Mesenchymal stem cell (in vitro differentiated cells and primary cell): ENCODE measurements around the gene ACAD8.

ENCODE experiments used
- DNase-seq: peaks from one replicate; pipeline ENCODE4 v3.0.0-alpha.2; 2013
- H2AFZ ChIP-seq: one replicate; pipeline ENCODE4 v1.6.1; 2013; ENCODE audit warnings: low read depth, mild to moderate bottlenecking, control low read depth, inconsistent platforms, low read length, moderate library complexity
- H2AK5ac ChIP-seq: 2 replicates; pipeline ENCODE4 v1.6.1; 2013; ENCODE audit warnings: low read length, moderate library complexity, mild to moderate bottlenecking, inconsistent platforms; ENCODE audit not compliant: severe bottlenecking
- H2BK120ac ChIP-seq: one replicate; pipeline ENCODE4 v1.6.1; 2013; ENCODE audit warnings: low read depth, mild to moderate bottlenecking, inconsistent platforms, low read length, moderate library complexity
- H2BK12ac ChIP-seq, 2 experiments: one replicate each; pipeline ENCODE4 v1.6.1; 2013; ENCODE audit warnings: inconsistent platforms in 2 of 2, low read length in 2 of 2, mild to moderate bottlenecking in 2 of 2, moderate library complexity in 2 of 2, control low read depth in 1 of 2
- H2BK15ac ChIP-seq: one replicate; pipeline ENCODE4 v1.6.1; 2013; ENCODE audit warnings: mild to moderate bottlenecking, low read depth, inconsistent platforms; ENCODE audit not compliant: poor library complexity, severe bottlenecking
- H2BK5ac ChIP-seq: 2 replicates; pipeline ENCODE4 v1.6.1; 2013; ENCODE audit warnings: low read depth, mild to moderate bottlenecking, low read length, control low read depth, inconsistent platforms; ENCODE audit not compliant: poor library complexity, severe bottlenecking
- H3K14ac ChIP-seq, 2 experiments: one replicate each; pipeline ENCODE4 v1.6.1; 2013; ENCODE audit warnings: inconsistent platforms in 2 of 2, low read length in 2 of 2, control low read depth in 1 of 2, mild to moderate bottlenecking in 1 of 2, moderate library complexity in 1 of 2
- H3K18ac ChIP-seq, 2 experiments: one replicate each; pipeline ENCODE4 v1.6.1; 2013; ENCODE audit warnings: inconsistent platforms in 2 of 2, low read length in 2 of 2, control low read depth in 1 of 2, low read depth in 1 of 2, mild to moderate bottlenecking in 1 of 2
- H3K23ac ChIP-seq, 2 experiments: one replicate each; pipeline ENCODE4 v1.6.1; 2013; ENCODE audit warnings: inconsistent platforms in 2 of 2, low read length in 2 of 2, mild to moderate bottlenecking in 2 of 2, moderate library complexity in 2 of 2, control low read depth in 1 of 2
- H3K27ac ChIP-seq: 2 replicates; pipeline ENCODE4 v1.5.1; 2013; ENCODE audit warnings: mild to moderate bottlenecking, moderate library complexity, low read length, control low read depth, inconsistent platforms; ENCODE audit not compliant: poor library complexity, severe bottlenecking
- H3K27me3 ChIP-seq, 2 experiments: 2 replicates each; pipeline versions ENCODE4 v1.6.1 to v1.7.0; 2013; ENCODE audit warnings: low read length in 2 of 2, mild to moderate bottlenecking in 2 of 2, moderate library complexity in 2 of 2, control low read depth in 1 of 2, inconsistent platforms in 1 of 2; ENCODE audit not compliant: control insufficient read depth in 1 of 2, insufficient read depth in 1 of 2
- H3K36me3 ChIP-seq, 2 experiments: 2 replicates each; pipeline versions ENCODE4 v1.6.1 to v1.7.0; 2013; ENCODE audit warnings: low read length in 2 of 2, control low read depth in 1 of 2, inconsistent platforms in 1 of 2, low read depth in 1 of 2, mild to moderate bottlenecking in 1 of 2; ENCODE audit not compliant: insufficient read depth in 2 of 2, control insufficient read depth in 1 of 2
- H3K4ac ChIP-seq, 2 experiments: one replicate each; pipeline ENCODE4 v1.6.1; 2013; ENCODE audit warnings: inconsistent platforms in 2 of 2, low read length in 2 of 2, mild to moderate bottlenecking in 2 of 2, moderate library complexity in 2 of 2, control low read depth in 1 of 2, low read depth in 1 of 2
- H3K4me1 ChIP-seq: 2 replicates; pipeline ENCODE4 v1.6.1; 2013; ENCODE audit warnings: low read depth, low read length, control low read depth; ENCODE audit not compliant: control insufficient read depth, insufficient read depth
- H3K4me2 ChIP-seq: 2 replicates; pipeline ENCODE4 v1.6.1; 2013; ENCODE audit warnings: low read length, mild to moderate bottlenecking, inconsistent platforms; ENCODE audit not compliant: poor library complexity, severe bottlenecking
- H3K4me3 ChIP-seq, 2 experiments: 2 replicates each; pipeline versions ENCODE4 v1.5.1 to v1.7.0; 2013; ENCODE audit warnings: low read length in 2 of 2, mild to moderate bottlenecking in 2 of 2, control low read depth in 1 of 2, low read depth in 1 of 2; ENCODE audit not compliant: insufficient read depth in 1 of 2
- H3K79me1 ChIP-seq: replicated peaks from 2 replicates; pipeline ENCODE4 v1.6.1; 2013; ENCODE audit warnings: mild to moderate bottlenecking, control low read depth, low read length, inconsistent platforms; ENCODE audit not compliant: poor library complexity, severe bottlenecking
- H3K9ac ChIP-seq: 2 replicates; pipeline ENCODE4 v1.7.0; 2013; ENCODE audit warnings: mild to moderate bottlenecking, low read length, moderate library complexity
- H3K9me3 ChIP-seq: 2 replicates; pipeline ENCODE4 v1.7.0; 2013; ENCODE audit warnings: mild to moderate bottlenecking, low read length; ENCODE audit not compliant: control insufficient read depth
- H4K8ac ChIP-seq: one replicate; pipeline ENCODE4 v1.6.1; 2013; ENCODE audit warnings: inconsistent platforms, mild to moderate bottlenecking, low read length, moderate library complexity
- H4K91ac ChIP-seq: one replicate; pipeline ENCODE4 v1.6.1; 2013; ENCODE audit warnings: mild to moderate bottlenecking, low read length, inconsistent platforms
- WGBS: methylation state at CpG from one replicate; pipeline ENCODE4 v1.1.7; 2013; ENCODE audit warnings: mixed read lengths; 5-methylcytosine and 5-hydroxymethylcytosine counted together

The ACAD8 gene

GRCh38 chr11:134236834-134237556, 16.4 kb upstream of the ACAD8 start:
- Histone ChIP-seq H2BK15ac (no peak overlapping the region), H3K27ac (no peak overlapping the region), H3K4ac (no peak overlapping the region), H3K4me2 (no peak overlapping the region), H3K23ac (no peak overlapping the region), H2BK120ac (no peak overlapping the region), H3K18ac (no peak overlapping the region), H3K9me3 (no peaks in the 10 kb centered on the region), H2AFZ (no peak overlapping the region), H2BK12ac (no peak overlapping the region), H3K36me3 (peaks cover 30 to 60% of the 10 kb centered on the region in 2 experiments), H3K9ac (no peak overlapping the region), H3K79me1 (peaks cover 39% of the 10 kb centered on the region), H4K8ac (no peak overlapping the region), H3K27me3 (no peaks in the 10 kb centered on the region), H2BK5ac (no peak overlapping the region), H2AK5ac (no peak overlapping the region), H3K4me3 (no peak overlapping the region), H3K4me1 (peaks cover 2% of the 10 kb centered on the region), H4K91ac (no peak overlapping the region), H3K14ac (no peak overlapping the region)
- DNase-seq, result no peak
- WGBS, result 74% methylated on average over 6 of the region's 7 CpGs

- Histone ChIP-seq H2BK15ac (no peak overlapping the region), H4K91ac (no peak overlapping the region), H3K14ac (no peak overlapping the region), H3K79me1 (peaks cover 38% of the 10 kb centered on the region), H3K27ac (no peak overlapping the region), H2BK5ac (no peak overlapping the region), H2AFZ (no peak overlapping the region), H3K18ac (no peak overlapping the region), H3K4me2 (no peak overlapping the region), H3K36me3 (peaks cover 34 to 62% of the 10 kb centered on the region in 2 experiments), H2AK5ac (no peak overlapping the region), H3K27me3 (no peaks in the 10 kb centered on the region), H3K4me1 (no peaks in the 10 kb centered on the region), H2BK12ac (no peak overlapping the region), H4K8ac (no peak overlapping the region), H3K4ac (no peak overlapping the region), H2BK120ac (no peak overlapping the region), H3K4me3 (no peak overlapping the region), H3K9ac (no peak overlapping the region), H3K23ac (no peak overlapping the region), H3K9me3 (no peaks in the 10 kb centered on the region)
- DNase-seq, result no peak
- 77% methylated on average over 11 of the region's 11 CpGs for WGBS
These were observed 15.8 kb upstream of the ACAD8 start for GRCh38 chr11:134237557-134237922.

- H3K18ac ChIP-seq, result no peak overlapping the region
- H2BK12ac ChIP-seq, result no peak overlapping the region
- no peak overlapping the region for H2BK5ac ChIP-seq
- H3K4me2 ChIP-seq, result no peak overlapping the region
- WGBS, result 95% methylated on average over 5 of the region's 5 CpGs
- H2BK15ac ChIP-seq, result no peak overlapping the region
- peaks cover 48 to 77% of the 10 kb centered on the region in 2 experiments for H3K36me3 ChIP-seq
- H2AFZ ChIP-seq, result no peak overlapping the region
- H3K4ac ChIP-seq, result no peak overlapping the region
- no peak overlapping the region for H4K8ac ChIP-seq
- no peak overlapping the region for H3K14ac ChIP-seq
- H3K9me3 ChIP-seq, result no peaks in the 10 kb centered on the region
- no peak overlapping the region for H2AK5ac ChIP-seq
- no peak overlapping the region for H3K9ac ChIP-seq
- H3K23ac ChIP-seq, result no peak overlapping the region
- no peaks in the 10 kb centered on the region for H3K27me3 ChIP-seq
- no peak for DNase-seq
- no peak overlapping the region for H4K91ac ChIP-seq
- peaks cover 30% of the 10 kb centered on the region for H3K79me1 ChIP-seq
- H3K27ac ChIP-seq, result no peak overlapping the region
- H3K4me1 ChIP-seq, result no peaks in the 10 kb centered on the region
- no peak overlapping the region for H3K4me3 ChIP-seq
- H2BK120ac ChIP-seq, result no peak overlapping the region
These were observed 14.4 kb upstream of the ACAD8 start for GRCh38 chr11:134238956-134239355.

- H3K9ac ChIP-seq, result no peak overlapping the region
- H2BK120ac ChIP-seq, result no peak overlapping the region
- peaks cover 25% of the 10 kb centered on the region for H3K79me1 ChIP-seq
- H3K27ac ChIP-seq, result no peak overlapping the region
- H3K4me3 ChIP-seq, result no peak overlapping the region
- no peak overlapping the region for H4K91ac ChIP-seq
- H3K4me2 ChIP-seq, result no peak overlapping the region
- H3K18ac ChIP-seq, result no peak overlapping the region
- H3K4me1 ChIP-seq, result no peaks in the 10 kb centered on the region
- no peak overlapping the region for H2BK5ac ChIP-seq
- H3K9me3 ChIP-seq, result no peaks in the 10 kb centered on the region
- peaks cover 57 to 82% of the 10 kb centered on the region in 2 experiments for H3K36me3 ChIP-seq
- no peak for DNase-seq
- no peak overlapping the region for H3K23ac ChIP-seq
- H4K8ac ChIP-seq, result no peak overlapping the region
- no peak overlapping the region for H3K4ac ChIP-seq
- H3K14ac ChIP-seq, result no peak overlapping the region
- H3K27me3 ChIP-seq, result no peaks in the 10 kb centered on the region
- H2BK15ac ChIP-seq, result no peak overlapping the region
- H2AK5ac ChIP-seq, result no peak overlapping the region
- 80% methylated on average over 6 of the region's 6 CpGs for WGBS
- H2BK12ac ChIP-seq, result no peak overlapping the region
- no peak overlapping the region for H2AFZ ChIP-seq
These were observed 12.8 kb upstream of the ACAD8 start for GRCh38 chr11:134240592-134240991.
